Measurements from ENCODE around the gene LGALS9.

DNA sequence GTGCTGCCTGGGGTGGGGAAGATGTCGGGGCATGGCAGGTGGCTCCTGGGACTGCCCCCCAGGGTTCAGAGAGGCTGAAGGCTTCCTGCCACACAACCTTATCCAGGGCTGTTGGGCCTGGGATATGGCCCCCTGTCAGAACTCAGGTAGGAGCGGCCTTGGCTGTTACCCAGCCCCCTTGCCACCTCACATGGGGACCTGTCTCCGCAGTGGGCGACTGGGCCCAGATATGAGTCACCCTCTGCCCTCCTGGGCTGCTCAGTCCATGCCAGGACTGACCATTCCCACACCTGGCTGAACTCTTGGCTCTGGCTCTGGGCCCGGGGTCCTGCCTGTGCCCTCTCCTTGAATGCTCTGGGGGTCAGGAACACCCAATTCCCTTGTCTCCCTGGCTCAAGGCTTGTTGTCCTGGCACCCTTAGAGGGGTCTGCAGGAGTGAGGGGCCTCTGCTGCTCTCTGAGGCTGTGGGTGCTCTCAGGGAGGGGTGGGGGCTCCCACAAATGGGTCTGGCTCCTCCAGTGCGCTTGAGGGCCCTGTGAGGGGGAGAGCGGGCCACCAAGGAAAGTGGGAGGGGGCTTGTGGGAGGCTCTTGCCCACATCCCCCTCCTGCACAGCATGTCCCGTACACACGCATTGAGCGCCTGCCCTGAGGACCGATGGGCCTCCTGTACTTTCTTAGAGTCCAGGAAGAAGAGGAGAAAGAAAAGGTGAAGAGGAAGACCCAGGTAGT, 36.0 kb downstream of the LGALS9 start:
- no peak for TF ChIP-seq EP300 (IDR thresholded peaks at IDR 0.05)
- TF ChIP-seq, protein P1, sequence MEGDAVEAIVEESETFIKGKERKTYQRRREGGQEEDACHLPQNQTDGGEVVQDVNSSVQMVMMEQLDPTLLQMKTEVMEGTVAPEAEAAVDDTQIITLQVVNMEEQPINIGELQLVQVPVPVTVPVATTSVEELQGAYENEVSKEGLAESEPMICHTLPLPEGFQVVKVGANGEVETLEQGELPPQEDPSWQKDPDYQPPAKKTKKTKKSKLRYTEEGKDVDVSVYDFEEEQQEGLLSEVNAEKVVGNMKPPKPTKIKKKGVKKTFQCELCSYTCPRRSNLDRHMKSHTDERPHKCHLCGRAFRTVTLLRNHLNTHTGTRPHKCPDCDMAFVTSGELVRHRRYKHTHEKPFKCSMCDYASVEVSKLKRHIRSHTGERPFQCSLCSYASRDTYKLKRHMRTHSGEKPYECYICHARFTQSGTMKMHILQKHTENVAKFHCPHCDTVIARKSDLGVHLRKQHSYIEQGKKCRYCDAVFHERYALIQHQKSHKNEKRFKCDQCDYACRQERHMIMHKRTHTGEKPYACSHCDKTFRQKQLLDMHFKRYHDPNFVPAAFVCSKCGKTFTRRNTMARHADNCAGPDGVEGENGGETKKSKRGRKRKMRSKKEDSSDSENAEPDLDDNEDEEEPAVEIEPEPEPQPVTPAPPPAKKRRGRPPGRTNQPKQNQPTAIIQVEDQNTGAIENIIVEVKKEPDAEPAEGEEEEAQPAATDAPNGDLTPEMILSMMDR (IDR thresholded peaks at IDR 0.05): no peak
- no peak for TF ChIP-seq POLR2A (IDR thresholded peaks at IDR 0.05)
